ENCODE measurements around the gene MAP3K14. TPM values are rescaled to one million over a fixed set of nuclear protein-coding genes. Genes with fewer than 3 reads are reported as not detected.
A peak's percentile ranks its signal among the peaks of the same experiment; 100 is the strongest.

Gene MAP3K14
- total RNA-seq, 1 experiment from 2014 or later = 7.8 TPM

DNA sequence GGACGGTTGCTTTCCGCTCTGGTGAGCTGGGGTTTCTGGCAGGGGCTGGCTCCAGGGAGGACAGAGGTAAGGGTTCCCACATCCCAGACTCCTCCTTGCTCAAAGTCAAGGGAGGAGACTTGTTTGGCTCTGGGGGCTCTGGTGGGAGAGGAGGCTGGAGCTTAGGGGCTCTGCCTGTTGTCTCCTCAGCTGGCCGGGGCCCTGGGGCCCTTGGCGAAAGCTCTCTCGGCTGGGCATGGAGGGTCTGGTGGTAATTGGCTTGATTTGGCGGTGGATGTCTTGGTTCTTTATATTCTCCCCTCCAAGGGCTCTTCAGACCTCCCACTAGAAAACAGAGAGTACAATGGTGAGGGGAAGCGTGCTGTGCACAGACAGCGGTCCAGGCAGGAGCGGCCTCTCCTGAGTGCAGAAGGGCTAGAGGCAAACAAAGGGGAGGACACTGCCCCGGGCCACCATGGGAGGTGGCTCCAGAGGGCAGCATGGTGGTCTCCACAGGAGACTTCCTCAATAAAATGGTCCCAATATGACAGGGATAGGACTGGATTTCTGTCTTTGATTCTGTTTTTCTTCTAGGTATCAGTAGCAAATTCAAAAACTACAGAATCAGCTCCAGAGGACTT is 49.3 kb downstream of the MAP3K14 start:
- Mint-ChIP-seq H3K9me3 (no peaks in the 10 kb centered on the region), H3K27ac (peak overlapping the region in 2 of 3 experiments; percentile 4 to 34; a peak in 1 of 7 replicates), H3K4me3 (no peak overlapping the region), H3K4me1 (peaks cover 4 to 6% of the 10 kb centered on the region in 2 experiments; a peak in 3 of 4 replicates), H3K36me3 (ENCODE audit: insufficient read depth in 1 of 3, low read depth in 3 of 3) (peaks cover 12 to 49% (median 41%) of the 10 kb centered on the region in 3 experiments; a peak in 6 of 7 replicates), H3K27me3 (ENCODE audit: low read depth) (no peaks in the 10 kb centered on the region)
- peak; percentile 23 for DNase-seq
- H4K5ac ChIP-seq (ENCODE audit: insufficient read length, low read depth, low read length) = no peak overlapping the region
- no peaks in the 10 kb centered on the region for H3K9me3 ChIP-seq (ENCODE audit: control insufficient read depth, low read depth, low read length)
- H4K20me1 ChIP-seq (ENCODE audit: control insufficient read depth, insufficient read depth, insufficient read length) = no peaks in the 10 kb centered on the region
- H4K91ac ChIP-seq (ENCODE audit: insufficient read length, low read depth, low read length) = no peak overlapping the region
- H3K27me3 ChIP-seq (ENCODE audit: insufficient read depth, low read length) = no peaks in the 10 kb centered on the region
- H2BK120ac ChIP-seq (ENCODE audit: low read depth, low read length, poor library complexity, severe bottlenecking) = no peak overlapping the region
- TF ChIP-seq, protein P1, sequence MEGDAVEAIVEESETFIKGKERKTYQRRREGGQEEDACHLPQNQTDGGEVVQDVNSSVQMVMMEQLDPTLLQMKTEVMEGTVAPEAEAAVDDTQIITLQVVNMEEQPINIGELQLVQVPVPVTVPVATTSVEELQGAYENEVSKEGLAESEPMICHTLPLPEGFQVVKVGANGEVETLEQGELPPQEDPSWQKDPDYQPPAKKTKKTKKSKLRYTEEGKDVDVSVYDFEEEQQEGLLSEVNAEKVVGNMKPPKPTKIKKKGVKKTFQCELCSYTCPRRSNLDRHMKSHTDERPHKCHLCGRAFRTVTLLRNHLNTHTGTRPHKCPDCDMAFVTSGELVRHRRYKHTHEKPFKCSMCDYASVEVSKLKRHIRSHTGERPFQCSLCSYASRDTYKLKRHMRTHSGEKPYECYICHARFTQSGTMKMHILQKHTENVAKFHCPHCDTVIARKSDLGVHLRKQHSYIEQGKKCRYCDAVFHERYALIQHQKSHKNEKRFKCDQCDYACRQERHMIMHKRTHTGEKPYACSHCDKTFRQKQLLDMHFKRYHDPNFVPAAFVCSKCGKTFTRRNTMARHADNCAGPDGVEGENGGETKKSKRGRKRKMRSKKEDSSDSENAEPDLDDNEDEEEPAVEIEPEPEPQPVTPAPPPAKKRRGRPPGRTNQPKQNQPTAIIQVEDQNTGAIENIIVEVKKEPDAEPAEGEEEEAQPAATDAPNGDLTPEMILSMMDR (conservative IDR thresholded peaks at IDR 0.05) = no peak
- no peak overlapping the region for H3K4ac ChIP-seq (ENCODE audit: low read depth, low read length)
- H2BK12ac ChIP-seq (ENCODE audit: insufficient read length, low read depth, low read length) = no peak overlapping the region
- H2AFZ ChIP-seq (ENCODE audit: low read length) = no peak overlapping the region
- no peak overlapping the region for H3K14ac ChIP-seq (ENCODE audit: insufficient read depth, low read length)
- no peak overlapping the region for H3K23ac ChIP-seq (ENCODE audit: insufficient read length, low read depth, low read length)
- WGBS (ENCODE audit: extremely low coverage, insufficient read length, low lambda C conversion rate) = no CpG with 5 or more reads among the region's 10 CpGs
- H3K4me2 ChIP-seq (ENCODE audit: insufficient read depth, insufficient read length, low read length) = no peak overlapping the region
- H2AK5ac ChIP-seq (ENCODE audit: insufficient read length, low read length) = no peak overlapping the region
- H3T11ph ChIP-seq (ENCODE audit: low read length) = no peak overlapping the region
- no peak overlapping the region for H3K18ac ChIP-seq (ENCODE audit: insufficient read length, low read depth, low read length)
- H3K79me1 ChIP-seq (ENCODE audit: insufficient read depth, low read depth, low read length, poor library complexity, severe bottlenecking) = no peaks in the 10 kb centered on the region
- no peak overlapping the region for H2BK5ac ChIP-seq (ENCODE audit: insufficient read length, low read length)
- H3K9ac ChIP-seq (ENCODE audit: extremely low read depth, insufficient read length, low read length) = no peak overlapping the region
- no peak overlapping the region for H3K56ac ChIP-seq (ENCODE audit: insufficient read length, low read depth, low read length)
- no peaks in the 10 kb centered on the region for H3K4me1 ChIP-seq (ENCODE audit: insufficient read depth, low read length)
- no peaks in the 10 kb centered on the region for H3K79me2 ChIP-seq (ENCODE audit: insufficient read depth, low read length)
- no peak overlapping the region for H2BK15ac ChIP-seq (ENCODE audit: low read depth, low read length)
- H3K27ac ChIP-seq (ENCODE audit: insufficient read length, low read depth, low read length) = no peak overlapping the region
- H2BK20ac ChIP-seq (ENCODE audit: low read depth, low read length, poor library complexity, severe bottlenecking) = no peak overlapping the region
- no peak overlapping the region for H4K8ac ChIP-seq (replicated peaks; ENCODE audit: insufficient read length, low read depth, low read length)
- no peaks in the 10 kb centered on the region for H3K23me2 ChIP-seq (ENCODE audit: insufficient read length, low read depth, low read length, poor library complexity, severe bottlenecking)
